GM15510 (cell line): ENCODE results near the gene DNAH6.

Experiments used
- POLR2A ChIP-seq: IDR thresholded peaks from 3 replicates; pipeline ENCODE4 v1.6.1; 2011; ENCODE audit warnings: borderline replicate concordance; ENCODE audit not compliant: insufficient read length; ENCODE audit errors: extremely low read depth

Gene DNAH6

DNA sequence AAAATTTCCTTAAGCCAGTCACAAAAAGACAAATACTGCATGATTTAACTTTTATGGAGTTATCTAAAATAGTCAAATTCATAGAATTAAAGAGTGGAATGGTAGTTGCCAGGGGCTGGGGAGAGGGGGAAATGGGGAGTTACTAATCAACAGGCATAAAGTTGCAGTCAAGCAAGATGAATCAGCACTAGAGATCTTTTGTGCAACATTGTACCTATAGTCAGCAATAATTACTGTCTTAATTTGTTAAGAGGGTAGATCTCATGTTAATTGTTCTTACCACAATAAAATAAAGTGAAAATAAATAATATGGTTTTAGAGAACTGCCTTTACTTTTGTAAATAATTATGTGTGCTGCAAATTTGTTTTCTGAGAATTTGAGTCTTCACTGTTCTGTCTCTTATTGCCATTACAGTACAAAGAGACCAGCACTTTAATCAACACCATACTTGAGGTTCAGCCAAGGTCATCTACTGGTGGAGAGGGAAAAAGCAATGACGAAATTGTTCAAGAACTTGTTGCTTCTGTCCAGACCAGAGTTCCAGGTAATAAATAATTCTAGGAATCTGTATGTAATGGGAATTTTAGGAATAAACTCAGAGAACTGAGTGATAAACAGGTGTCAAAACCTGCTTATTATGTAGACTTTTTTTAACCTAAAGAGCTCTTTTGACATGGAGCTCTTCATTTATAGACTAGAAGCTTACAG is 289.1 kb downstream of the DNAH6 start:
- no peak for TF ChIP-seq POLR2A

DNA sequence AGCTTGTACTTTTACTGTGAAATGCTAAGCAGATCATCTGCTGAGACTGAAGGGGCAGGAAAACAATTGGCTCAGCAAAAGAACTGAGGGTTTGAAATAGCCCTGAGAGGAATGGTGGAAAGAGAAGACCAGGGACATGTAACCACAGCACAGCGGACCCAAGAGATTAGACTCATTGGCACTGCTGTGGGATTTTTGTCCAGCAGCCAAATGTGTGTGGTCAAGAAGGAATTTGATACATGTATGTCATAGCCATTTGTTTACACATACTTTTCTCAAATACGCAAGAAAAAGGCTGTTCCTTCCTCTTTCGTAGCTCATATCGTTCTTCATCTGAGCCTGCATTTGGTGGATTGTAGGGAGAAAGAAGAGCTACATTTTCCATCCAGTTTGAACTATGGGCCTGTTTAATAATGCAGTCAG is 290.8 kb downstream of the DNAH6 start:
- TF ChIP-seq POLR2A = no peak

DNA sequence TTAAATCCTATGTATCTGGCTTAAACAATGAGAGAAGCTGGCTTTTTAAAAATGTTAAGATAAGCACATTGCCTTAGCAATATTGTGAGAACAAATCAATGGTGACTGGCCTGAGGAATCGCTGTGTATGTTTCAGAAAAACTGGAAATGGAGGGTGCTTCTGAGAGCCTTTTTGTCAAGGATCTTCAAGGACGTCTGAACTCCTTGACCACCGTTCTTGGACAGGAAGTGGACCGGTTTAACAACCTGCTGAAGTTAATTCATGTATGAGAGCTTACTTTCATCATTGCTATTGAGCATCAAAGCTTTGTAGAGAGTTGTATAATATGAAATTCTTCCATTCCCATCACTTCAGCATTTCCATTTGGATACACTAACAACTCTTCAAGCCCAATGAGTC is 292.0 kb downstream of the DNAH6 start:
- no peak for TF ChIP-seq POLR2A

DNA sequence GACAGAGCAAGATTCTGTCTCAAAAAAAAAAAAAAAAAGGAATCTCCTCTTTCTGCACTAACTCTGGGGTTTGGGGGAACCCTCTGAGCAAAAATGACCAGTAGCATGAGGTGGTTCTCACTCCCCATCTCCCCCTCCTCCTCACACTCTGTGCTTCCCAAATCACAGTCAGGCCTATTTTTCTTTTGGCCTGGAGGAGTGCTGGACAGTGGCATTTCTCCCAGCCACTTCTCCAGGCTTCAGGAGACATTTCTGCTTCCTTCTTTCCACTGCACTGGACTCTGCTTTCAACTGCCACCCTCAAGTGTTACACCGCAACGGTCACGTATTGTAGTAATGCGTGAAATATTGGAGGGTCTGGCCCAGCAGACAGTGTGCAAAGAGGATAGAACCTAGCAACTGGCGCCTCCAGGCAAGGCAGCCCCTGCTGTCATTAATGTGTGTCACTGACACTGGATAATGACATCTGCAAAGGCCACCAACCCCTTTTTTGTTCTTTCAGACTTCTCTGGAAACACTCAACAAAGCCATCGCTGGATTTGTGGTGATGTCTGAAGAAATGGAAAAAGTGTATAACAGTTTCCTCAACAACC is 295.6 kb downstream of the DNAH6 start:
- TF ChIP-seq POLR2A = no peak

GRCh38 chr2:84815146-84815545 is 298.8 kb downstream of the DNAH6 start:
- TF ChIP-seq POLR2A = no peak

- TF ChIP-seq POLR2A = no peak
Measured at GRCh38 chr2:84816426-84817026, 300.2 kb downstream of the DNAH6 start.

- TF ChIP-seq POLR2A = no peak
Measured at GRCh38 chr2:84817239-84817655, 300.9 kb downstream of the DNAH6 start.

DNA sequence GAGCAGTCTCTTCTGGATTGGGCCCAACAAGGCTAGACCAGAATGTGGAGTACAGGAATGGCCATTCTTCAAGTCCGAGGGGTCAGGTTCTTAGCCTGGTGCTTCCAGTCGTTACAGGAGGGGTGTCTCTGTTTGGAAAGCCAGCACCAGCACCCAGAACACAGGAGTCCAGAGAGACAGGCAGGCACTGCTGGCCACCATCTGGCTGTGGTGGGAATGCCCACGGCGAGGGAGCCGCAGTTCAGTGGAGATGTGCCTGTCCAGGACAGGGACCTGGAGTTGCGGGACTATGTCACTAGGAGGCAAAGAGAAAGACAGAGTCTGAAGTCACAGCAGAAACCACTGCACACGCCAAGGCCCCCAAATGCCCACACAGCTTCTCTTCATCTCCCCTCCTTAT is 305.5 kb downstream of the DNAH6 start:
- TF ChIP-seq POLR2A = no peak

DNA sequence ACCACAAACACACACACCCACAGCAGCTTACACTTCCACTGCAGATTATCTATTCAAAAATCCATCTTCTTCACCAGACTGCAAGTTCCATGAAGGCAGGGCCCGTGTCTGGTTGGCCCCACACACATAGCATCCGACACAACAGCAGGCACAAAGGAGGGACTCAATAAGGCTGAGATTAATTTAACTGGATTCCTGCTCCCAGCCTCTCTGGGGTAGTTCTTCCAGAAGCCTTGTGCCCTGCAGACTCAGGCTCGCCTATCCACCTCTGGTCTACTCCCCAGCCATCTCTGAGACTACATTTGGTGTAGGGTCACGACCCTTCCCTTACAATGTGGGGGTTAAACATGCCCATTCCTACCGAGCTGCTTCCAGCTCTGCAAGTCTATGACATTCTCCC is 306.9 kb downstream of the DNAH6 start:
- no peak for TF ChIP-seq POLR2A

DNA sequence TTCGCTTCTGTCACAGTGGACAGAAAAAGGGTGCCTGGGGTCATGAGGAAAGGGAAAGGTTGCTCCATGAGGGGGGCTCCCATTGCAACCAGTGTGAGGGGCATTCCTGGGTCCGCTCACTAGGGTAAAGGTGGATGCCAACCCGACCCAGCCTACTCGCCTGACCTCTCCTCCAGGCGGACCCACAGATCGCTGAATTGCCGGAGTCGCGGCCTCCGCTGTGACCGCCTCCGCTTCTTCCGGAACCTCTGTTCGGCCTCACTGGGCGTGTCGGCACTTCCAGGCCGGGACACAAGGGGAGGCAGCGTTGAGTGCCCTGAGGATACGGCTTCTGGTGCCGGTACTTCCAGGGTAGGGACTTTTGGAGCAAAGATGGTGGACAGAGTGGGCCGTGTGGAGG is 307.5 kb downstream of the DNAH6 start:
- no peak for TF ChIP-seq POLR2A

- no peak for TF ChIP-seq POLR2A
Measured at GRCh38 chr2:84827978-84828575, 311.8 kb downstream of the DNAH6 start.

DNA sequence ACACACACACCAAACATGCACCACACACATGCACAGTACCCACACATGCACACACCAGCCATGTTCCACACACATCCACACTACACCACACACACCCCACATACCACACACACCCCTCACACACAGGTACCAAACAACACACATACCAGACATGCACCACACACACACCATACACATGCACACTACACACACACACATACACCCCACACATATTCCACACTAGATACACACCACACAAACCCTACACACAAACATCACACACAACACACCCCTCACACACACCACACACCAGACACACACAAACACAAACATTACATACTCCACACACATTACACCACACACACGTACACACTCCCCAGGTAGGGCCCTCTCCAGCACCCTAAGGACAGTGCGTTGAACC is 313.4 kb downstream of the DNAH6 start:
- no peak for TF ChIP-seq POLR2A

- no peak for TF ChIP-seq POLR2A
Measured at GRCh38 chr2:84830095-84830494, 313.8 kb downstream of the DNAH6 start.

- TF ChIP-seq POLR2A = no peak
Measured at GRCh38 chr2:84830758-84831500, 314.6 kb downstream of the DNAH6 start.
